ENCODE results near the gene KDM4B.

DNA sequence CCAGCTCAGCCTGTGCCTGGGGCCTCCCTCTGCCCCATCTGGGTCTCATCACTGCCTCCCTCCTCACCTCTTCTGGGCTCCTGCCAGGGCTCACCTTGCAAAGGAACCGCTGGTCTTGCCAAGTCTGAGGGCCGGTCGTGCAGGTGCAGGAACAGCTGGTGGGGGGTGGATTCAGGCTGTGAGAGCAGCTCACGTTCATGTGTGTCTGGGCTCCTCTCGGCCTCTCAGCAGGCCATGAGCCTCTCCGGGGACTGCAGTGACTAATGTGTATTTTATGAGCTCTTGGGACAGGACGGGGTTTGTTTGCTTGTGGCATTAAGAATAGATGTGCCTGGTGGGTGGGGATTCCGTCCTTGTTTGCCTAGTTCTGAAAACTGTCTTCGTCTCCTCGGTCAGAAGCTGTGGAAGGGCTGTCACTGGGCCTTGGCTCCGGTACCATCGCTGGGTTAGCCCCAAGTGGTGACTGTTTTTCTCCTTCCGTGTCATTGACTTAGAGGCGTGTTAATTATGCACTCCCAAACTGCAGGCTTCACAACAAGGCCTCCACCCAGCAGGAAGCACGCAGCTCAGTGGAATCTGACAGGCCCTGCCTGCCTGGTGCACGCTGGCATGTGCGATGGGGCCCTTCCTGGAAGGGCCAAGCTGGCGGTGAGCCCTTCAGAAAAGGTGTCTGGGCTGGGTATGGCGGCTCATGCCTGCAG, 77.6 kb downstream of the KDM4B start:
- TF ChIP-seq POLR2A (IDR thresholded peaks at IDR 0.05; ENCODE audit: low read depth, low read length) (no peak), EZH2 (IDR thresholded peaks at IDR 0.05; ENCODE audit: borderline replicate concordance, control insufficient read depth, low read depth, low read length) (no peak), SP1 (IDR thresholded peaks at IDR 0.05; ENCODE audit: low read depth, low read length) (no peak), KDM1A (IDR thresholded peaks at IDR 0.05; ENCODE audit: borderline replicate concordance) (no peak), SREBF2 (IDR thresholded peaks at IDR 0.05; ENCODE audit: low read length) (no peak), RCOR1 (conservative IDR thresholded peaks at IDR 0.05; ENCODE audit: low read depth, low read length) (no peak), POLR2AphosphoS2 (IDR thresholded peaks at IDR 0.05; ENCODE audit: low read depth, low read length) (no peak)
- TF ChIP-seq, protein P1, sequence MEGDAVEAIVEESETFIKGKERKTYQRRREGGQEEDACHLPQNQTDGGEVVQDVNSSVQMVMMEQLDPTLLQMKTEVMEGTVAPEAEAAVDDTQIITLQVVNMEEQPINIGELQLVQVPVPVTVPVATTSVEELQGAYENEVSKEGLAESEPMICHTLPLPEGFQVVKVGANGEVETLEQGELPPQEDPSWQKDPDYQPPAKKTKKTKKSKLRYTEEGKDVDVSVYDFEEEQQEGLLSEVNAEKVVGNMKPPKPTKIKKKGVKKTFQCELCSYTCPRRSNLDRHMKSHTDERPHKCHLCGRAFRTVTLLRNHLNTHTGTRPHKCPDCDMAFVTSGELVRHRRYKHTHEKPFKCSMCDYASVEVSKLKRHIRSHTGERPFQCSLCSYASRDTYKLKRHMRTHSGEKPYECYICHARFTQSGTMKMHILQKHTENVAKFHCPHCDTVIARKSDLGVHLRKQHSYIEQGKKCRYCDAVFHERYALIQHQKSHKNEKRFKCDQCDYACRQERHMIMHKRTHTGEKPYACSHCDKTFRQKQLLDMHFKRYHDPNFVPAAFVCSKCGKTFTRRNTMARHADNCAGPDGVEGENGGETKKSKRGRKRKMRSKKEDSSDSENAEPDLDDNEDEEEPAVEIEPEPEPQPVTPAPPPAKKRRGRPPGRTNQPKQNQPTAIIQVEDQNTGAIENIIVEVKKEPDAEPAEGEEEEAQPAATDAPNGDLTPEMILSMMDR (IDR thresholded peaks at IDR 0.05 in 2 of 3, conservative IDR thresholded peaks at IDR 0.05 in 1 of 3; ENCODE audit: control insufficient read depth in 2 of 3, extremely low read depth in 1 of 3, insufficient read depth in 1 of 3, low read depth in 3 of 3, low read length in 3 of 3), result no peak
- TF ChIP-seq, protein P2, sequence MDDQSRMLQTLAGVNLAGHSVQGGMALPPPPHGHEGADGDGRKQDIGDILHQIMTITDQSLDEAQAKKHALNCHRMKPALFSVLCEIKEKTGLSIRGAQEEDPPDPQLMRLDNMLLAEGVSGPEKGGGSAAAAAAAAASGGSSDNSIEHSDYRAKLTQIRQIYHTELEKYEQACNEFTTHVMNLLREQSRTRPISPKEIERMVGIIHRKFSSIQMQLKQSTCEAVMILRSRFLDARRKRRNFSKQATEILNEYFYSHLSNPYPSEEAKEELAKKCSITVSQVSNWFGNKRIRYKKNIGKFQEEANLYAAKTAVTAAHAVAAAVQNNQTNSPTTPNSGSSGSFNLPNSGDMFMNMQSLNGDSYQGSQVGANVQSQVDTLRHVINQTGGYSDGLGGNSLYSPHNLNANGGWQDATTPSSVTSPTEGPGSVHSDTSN (IDR thresholded peaks at IDR 0.05; ENCODE audit: insufficient replicate concordance, low read depth, low read length), result no peak

Measured in GM12878 (cell line).